GM12801 (cell line): ENCODE results near the gene SACM1L.

Experiments used
- TF ChIP-seq, protein P1 (sequence below): IDR thresholded peaks from one replicate; pipeline ENCODE4 v1.5.1; 2011; ENCODE audit warnings: control low read depth; ENCODE audit not compliant: insufficient read length; ENCODE audit errors: extremely low read depth

SACM1L gene

DNA sequence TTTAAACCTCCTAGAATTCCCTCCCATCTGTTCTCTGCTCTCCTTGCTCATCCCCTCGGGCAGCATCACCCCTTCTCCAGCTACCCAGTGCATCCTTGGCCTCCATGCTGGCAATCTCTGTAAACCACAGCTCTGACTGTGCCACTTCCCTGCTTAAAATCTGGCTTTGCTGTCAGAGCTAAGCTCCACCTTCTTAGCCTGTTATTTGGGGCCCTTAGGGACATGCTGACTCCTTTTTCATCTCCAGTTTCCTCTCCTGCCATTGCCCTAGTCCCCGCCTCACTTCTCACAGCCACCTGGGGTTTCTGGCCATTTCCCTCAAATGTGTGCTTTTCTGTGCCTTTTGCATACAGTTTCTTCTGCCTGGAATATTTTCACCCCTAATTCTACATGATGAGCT is 101.4 kb downstream of the SACM1L start:
- TF ChIP-seq, protein P1, sequence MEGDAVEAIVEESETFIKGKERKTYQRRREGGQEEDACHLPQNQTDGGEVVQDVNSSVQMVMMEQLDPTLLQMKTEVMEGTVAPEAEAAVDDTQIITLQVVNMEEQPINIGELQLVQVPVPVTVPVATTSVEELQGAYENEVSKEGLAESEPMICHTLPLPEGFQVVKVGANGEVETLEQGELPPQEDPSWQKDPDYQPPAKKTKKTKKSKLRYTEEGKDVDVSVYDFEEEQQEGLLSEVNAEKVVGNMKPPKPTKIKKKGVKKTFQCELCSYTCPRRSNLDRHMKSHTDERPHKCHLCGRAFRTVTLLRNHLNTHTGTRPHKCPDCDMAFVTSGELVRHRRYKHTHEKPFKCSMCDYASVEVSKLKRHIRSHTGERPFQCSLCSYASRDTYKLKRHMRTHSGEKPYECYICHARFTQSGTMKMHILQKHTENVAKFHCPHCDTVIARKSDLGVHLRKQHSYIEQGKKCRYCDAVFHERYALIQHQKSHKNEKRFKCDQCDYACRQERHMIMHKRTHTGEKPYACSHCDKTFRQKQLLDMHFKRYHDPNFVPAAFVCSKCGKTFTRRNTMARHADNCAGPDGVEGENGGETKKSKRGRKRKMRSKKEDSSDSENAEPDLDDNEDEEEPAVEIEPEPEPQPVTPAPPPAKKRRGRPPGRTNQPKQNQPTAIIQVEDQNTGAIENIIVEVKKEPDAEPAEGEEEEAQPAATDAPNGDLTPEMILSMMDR, result no peak

DNA sequence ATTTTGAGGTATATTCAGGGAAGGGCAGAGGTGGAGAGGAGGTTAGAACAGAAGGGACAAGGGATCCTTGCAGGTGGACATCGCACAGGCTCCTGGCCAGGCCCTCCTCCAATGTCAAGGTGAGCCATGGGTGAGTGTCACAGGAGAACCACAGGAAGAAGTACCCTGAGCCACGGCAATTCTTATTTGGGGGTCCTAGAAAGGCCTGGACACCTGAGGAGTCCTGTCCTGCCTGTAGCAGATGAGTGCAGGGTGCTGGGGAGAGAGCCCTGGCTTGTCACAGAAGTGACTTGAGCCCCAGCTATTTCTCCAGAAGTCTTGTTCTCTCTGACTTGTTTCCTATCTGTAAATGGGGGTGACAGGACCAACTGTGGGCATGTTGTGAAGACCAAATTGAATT is 102.8 kb downstream of the SACM1L start:
- TF ChIP-seq, protein P1, result no peak

DNA sequence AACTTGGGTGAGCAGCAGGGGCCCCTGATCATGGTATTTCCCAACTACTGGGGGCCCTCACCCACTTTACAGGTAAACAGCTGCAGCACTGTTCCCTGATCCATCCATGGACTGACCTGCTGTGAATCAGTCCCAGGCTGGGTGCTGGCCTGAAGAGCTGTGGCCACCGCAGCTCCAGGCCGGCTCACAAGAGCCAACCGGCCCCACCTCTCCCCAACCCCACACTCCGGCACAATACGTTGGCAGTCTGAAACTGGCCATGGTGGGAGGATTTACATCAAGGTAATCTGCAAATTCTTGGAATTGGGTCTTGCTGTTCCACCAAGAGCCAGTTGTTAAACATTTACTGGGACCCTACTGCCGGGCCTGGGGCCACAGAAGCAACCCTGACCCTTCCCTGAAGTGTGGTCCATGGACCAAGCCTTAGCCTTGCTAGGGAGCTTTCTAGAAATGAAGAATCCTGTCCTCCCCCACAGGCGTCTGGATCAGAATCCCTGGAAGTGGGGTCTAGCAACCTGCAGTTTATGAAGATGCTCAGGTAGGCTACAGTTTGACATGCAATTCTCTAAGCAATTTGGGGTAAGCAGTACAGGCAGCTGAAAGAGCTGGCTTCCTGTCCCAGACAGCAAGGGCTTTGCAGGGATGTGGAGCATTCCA is 103.4 kb downstream of the SACM1L start:
- TF ChIP-seq, protein P1, result no peak

- TF ChIP-seq, protein P1, result no peak
Observed at GRCh38 chr3:45793482-45794176, 104.4 kb downstream of the SACM1L start.

- TF ChIP-seq, protein P1, result no peak
Observed at GRCh38 chr3:45794177-45794560, 105.0 kb downstream of the SACM1L start.

GRCh38 chr3:45794660-45795059 is 105.5 kb downstream of the SACM1L start:
- TF ChIP-seq, protein P1, result no peak
